Amygdala (tissue), 56 donors: ENCODE results near the gene COL12A1.

Experiments used
- DNase-seq, 56 donors: peaks; one replicate each; lab custom pipeline; 2025; lab: John Stamatoyannopoulos, UW

COL12A1 gene

GRCh38 chr6:75213732-75214131 is 7.9 kb upstream of the COL12A1 start:
- no peak for DNase-seq

GRCh38 chr6:75213112-75213511 is 7.3 kb upstream of the COL12A1 start:
- peak in 2 of 56 donors; percentile 1 to 20 for DNase-seq

- no peak for DNase-seq
These were observed 6.2 kb upstream of the COL12A1 start for GRCh38 chr6:75211920-75212590.

- DNase-seq, result peak in 11 of 56 donors; percentile 4 to 78 (median 25)
These were observed 5.3 kb upstream of the COL12A1 start for GRCh38 chr6:75210885-75211739.

GRCh38 chr6:75209184-75209723 is 3.4 kb upstream of the COL12A1 start:
- no peak for DNase-seq

- DNase-seq, result peak in 52 of 56 donors; percentile 18 to 87 (median 64)
These were observed 2.7 kb upstream of the COL12A1 start for GRCh38 chr6:75208298-75209183.

GRCh38 chr6:75206576-75207342 is 906 bp upstream of the COL12A1 start:
- no peak for DNase-seq

GRCh38 chr6:75204959-75205775 is 686 bp downstream of the COL12A1 start:
- peak in 1 of 56 donors; percentile 4 for DNase-seq

- DNase-seq, result peak in 25 of 56 donors; percentile 11 to 68 (median 40)
These were observed 1.5 kb downstream of the COL12A1 start for GRCh38 chr6:75204217-75204958.

GRCh38 chr6:75203721-75204120 is 2.1 kb downstream of the COL12A1 start:
- DNase-seq, result no peak

- DNase-seq, result no peak
These were observed 3.1 kb downstream of the COL12A1 start for GRCh38 chr6:75202676-75203131.

GRCh38 chr6:75201901-75202672 is 3.8 kb downstream of the COL12A1 start:
- peak in 5 of 56 donors; percentile 8 to 28 (median 23) for DNase-seq

- DNase-seq, result no peak
These were observed 4.8 kb downstream of the COL12A1 start for GRCh38 chr6:75201021-75201420.

- no peak for DNase-seq
These were observed 6.0 kb downstream of the COL12A1 start for GRCh38 chr6:75199889-75200288.

GRCh38 chr6:75196081-75196687 is 9.7 kb downstream of the COL12A1 start:
- no peak for DNase-seq

GRCh38 chr6:75188221-75188925 is 17.5 kb downstream of the COL12A1 start:
- DNase-seq, result no peak
